Fibroblast of upper back skin (primary cell): ENCODE measurements around the gene LIMS4.
"Not testable (repeated sequence)": the region's sequence is repeated elsewhere in the genome, so short reads cannot be mapped to it uniquely, and the experiment has no call there.

Experiments used
- DNase-seq: peaks from one replicate; pipeline ENCODE4 v3.0.0-alpha.2; 2013

Gene LIMS4

GRCh38 chr2:110472171-110473058, at the start of gene LIMS4:
TSS of gene LIMS4 (minus strand) at chr2:110472816. CDS start at chr2:110472778, 38 bp downstream.
- DNase-seq = not testable (repeated sequence)

GRCh38 chr2:110499755-110500377, 27.2 kb upstream of the LIMS4 start:
- not testable (repeated sequence) for DNase-seq

- DNase-seq = not testable (repeated sequence)
Measured at GRCh38 chr2:110496027-110496426, 23.4 kb upstream of the LIMS4 start.

DNA sequence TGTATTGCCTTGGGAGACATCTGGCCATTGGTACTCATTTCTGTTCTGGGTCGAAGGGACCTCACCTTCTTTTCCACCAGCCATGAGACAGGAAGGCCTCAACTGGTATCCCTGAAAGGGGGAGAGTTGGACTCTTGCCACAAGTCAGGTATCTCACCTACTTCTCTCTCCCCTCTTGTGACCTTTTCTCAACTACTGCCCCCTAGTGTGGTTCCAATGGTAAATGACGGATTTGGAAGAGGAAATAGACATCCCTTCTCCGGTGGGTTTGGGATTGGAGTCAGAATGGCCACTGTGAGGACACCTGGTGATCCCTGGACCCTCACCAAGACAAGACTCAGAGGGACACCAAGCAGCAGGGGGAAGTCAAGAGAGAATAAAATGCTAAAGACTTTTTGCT, 21.9 kb upstream of the LIMS4 start:
- not testable (repeated sequence) for DNase-seq

DNA sequence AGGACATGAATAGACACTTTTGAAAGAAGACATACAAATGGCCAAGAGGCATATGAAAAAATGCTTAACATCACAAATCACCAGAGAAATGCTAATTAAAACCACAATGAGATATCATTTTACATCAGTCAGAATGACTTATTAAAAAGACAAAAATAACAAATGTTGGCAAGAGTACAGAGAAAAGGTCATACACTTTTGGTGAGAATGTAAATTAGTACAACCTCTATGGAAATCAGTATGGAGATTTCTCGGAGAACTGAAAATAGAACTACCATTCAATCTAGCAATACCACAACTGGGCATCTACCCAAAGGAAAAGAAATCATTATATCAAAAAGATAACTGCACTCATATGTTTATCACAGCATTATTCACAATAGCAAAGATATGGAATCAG, 16.4 kb upstream of the LIMS4 start:
- not testable (repeated sequence) for DNase-seq

DNA sequence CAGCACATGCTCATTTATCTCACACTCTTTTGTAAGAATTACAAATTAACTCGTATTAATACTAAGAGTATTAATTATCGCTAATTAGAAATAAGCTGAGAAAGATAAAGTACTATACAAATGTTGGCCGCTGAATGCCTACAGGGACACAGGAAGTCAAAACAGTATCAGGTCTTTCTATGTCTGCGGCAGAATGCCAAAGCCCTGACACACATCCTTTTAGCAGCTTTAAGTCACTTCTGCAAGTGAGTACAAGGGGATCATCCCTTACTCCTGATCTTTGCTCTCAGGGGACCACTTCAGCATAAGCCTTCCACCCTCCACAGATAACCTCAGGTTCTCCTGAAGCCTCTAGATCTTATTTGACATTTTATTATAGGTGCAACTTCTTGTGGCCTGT, 10.1 kb upstream of the LIMS4 start:
- DNase-seq = not testable (repeated sequence)

GRCh38 chr2:110481200-110481599, 8.6 kb upstream of the LIMS4 start:
- DNase-seq = not testable (repeated sequence)

DNA sequence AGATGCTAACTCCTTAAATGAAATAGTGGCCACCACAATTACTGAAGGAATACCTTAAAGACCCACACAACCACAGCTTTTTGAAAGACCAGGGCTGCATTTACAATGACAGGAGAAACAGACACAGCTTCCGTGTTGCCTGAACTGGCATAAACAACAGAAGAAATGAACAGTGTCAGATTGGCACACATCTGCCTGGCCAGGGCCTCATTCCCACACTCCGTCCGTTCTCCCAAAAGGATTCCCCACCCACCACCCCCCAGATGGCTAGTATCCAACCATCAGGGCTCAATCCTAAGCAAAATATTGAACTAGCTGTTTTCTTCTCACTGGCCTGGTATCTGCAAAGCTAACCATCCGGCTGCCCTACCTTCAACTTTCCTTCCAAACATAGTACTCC, 7.5 kb upstream of the LIMS4 start:
- not testable (repeated sequence) for DNase-seq

GRCh38 chr2:110477370-110477769, 4.8 kb upstream of the LIMS4 start:
- DNase-seq = not testable (repeated sequence)

DNA sequence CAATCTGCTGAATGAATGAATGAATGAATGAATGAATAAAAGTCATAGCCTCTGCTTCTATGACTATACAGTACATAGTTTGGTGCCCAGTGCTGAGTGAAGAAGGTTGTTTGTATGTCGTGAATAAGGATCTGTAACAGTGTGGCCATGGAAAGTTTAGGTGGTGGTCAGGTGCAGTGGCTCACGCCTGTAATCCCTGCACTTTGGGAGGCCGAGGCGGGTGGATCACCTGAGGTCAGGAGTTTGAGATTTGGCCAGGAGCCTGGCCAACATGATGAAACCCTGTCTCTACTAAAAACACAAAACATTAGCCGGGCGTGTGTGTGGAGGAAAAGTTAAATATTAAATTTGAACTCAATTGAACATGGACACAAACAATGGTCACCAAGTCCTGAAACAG, 4.3 kb upstream of the LIMS4 start:
- DNase-seq = not testable (repeated sequence)

DNA sequence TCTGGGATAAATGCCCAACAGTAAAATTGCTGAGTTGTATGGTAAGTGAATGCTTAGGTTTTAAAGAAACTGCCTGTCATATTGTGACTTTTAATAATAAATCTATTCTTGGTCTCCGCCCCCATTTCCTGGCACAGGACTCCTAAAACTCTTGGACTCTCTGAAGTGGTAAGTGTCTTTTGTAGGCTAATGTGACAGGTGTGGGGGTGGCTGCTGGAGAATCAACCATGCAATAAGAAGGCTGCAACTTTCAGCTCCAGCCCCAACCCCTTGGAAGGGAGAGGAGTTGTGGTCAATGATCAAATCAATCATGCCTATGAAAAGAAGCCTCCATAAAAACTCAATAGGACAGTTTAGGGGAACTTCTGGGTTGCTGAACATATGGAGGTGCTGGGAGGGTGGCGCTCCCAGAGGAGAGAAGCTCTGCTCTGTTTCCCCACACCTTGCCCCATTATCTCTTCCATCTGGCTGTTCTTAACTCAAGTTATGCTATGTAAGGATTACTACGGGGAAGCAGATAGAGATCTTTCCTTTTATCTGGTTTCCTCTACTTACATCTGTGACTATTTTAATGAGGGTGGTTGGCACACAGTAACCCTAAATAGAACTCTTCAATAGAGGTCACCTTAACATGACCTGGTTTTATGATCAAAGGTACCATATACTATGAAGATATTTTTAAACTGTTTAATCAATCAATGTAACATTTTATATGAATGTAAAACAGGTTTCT, 3.2 kb upstream of the LIMS4 start:
- not testable (repeated sequence) for DNase-seq

GRCh38 chr2:110474898-110475297, 2.3 kb upstream of the LIMS4 start:
- DNase-seq = not testable (repeated sequence)

- DNase-seq = not testable (repeated sequence)
Measured at GRCh38 chr2:110473059-110473358, 393 bp upstream of the LIMS4 start.

DNA sequence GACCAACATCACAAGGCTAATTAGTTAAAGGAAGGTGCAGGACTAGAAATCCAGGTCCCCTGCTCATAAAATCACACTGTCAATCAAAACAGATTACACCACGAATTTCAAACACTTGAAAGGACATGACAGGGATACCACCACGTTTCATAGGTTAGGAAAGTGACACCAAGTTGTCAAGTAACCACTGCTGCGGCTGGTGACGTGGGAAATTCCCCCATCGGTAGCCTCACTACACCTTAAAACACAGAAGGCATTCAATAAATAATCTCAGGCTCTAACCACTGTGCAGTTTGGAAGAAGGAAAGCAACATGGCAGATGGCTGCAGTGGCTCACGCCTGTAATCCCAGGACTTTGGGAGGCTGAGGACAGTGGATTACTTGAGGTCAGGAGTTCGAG, 3.7 kb downstream of the LIMS4 start:
- DNase-seq = not testable (repeated sequence)

GRCh38 chr2:110465312-110465711, 7.3 kb downstream of the LIMS4 start:
- not testable (repeated sequence) for DNase-seq

- not testable (repeated sequence) for DNase-seq
Measured at GRCh38 chr2:110462458-110462857, 10.2 kb downstream of the LIMS4 start.

- DNase-seq = not testable (repeated sequence)
Measured at GRCh38 chr2:110460318-110460717, 12.3 kb downstream of the LIMS4 start.

DNA sequence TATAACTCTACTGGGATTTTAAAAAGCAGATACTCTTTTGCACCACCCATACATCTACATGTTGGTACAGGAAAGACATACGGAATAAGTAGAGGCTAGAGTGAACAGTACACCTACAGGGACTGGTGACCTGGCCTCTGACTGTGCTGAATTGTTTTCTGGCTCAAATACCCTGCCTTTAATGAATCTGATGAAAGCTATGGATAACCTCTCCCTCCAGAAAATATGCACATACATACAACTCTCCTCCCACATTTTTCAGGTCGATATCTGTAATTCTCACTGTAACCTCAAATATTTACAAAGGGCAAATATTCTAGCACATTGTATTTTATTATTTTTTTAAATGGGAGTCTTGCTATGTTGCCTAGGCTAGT, 15.4 kb downstream of the LIMS4 start:
- not testable (repeated sequence) for DNase-seq

DNA sequence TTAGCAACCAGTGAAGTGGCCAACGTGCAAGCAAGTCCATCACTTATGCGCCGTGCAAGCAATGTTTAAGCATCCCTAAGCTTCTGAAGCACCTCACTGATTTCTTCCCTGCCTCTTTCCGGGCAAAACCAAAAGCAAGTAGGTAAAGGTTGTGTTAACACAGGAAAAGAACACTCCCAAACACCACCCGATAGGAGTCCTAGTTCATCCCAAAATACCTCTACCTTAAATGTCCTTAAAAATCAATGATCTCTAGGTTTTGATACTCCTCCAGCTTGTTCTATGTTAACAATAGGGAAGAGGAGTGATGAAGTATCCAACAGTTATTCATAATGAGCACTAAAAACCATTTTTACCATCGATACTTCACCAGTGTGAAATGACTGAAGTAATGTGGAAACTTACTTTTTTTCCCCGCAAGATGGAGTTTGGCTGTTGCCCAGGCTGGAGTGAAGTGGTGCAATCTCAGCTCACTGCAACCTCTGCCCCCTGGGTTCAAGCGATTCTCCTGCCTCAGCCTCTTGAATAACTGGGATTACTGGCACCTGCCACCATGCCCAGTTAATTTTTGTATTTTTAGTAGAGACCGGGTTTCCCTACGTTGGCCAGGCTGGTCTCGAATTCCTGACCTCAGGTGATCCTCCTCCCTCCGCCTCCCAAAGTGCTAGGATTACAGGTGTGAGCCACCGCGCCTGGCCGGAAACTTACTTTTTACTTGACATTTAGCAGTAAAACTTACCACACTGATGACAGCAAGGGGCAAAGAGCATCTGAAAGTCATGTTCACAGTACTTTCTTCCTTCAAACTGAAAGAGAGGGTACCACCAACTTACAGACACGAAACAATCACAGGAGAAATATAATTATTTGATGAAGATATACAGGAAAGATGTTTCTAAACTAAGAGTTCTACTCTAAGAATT, 16.1 kb downstream of the LIMS4 start:
- not testable (repeated sequence) for DNase-seq

GRCh38 chr2:110455080-110455670, 17.4 kb downstream of the LIMS4 start:
- not testable (repeated sequence) for DNase-seq

DNA sequence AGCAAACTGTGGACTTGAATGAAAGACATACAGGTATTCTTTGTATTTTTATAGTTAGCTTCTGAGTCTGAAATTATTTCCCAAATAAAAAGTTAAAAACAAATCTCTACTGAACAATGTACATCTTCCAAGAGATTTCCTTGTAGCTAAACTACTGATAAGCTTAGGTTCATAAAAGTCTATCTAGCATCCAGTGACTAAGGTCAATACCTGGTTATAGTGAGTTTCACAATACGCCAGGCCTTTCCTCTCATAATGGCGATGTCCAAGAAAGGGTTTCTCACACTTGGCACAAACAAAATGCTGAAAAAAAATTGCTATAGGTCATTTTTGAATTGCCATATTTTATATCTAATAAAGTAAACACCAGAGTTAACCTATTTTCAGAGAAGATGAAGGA, 21.7 kb downstream of the LIMS4 start:
- not testable (repeated sequence) for DNase-seq
